Suppressor macrophage treated with lipopolysaccharide for 1 hour (primary cell): ENCODE measurements around the gene CCDC137.
A peak's percentile ranks its signal among the peaks of the same experiment; 100 is the strongest.

Source experiments
- DNase-seq, 3 donors: peaks; one replicate each; pipeline ENCODE4 v3.0.0-alpha.2; 2020 to 2022

The CCDC137 gene

GRCh38 chr17:81652906-81653771 is 13.4 kb upstream of the CCDC137 start:
- no peak for DNase-seq

GRCh38 chr17:81655378-81656117 is 11.0 kb upstream of the CCDC137 start:
- peak; percentile 57 to 77 (median 61) for DNase-seq

- no peak for DNase-seq
Measured at GRCh38 chr17:81656118-81656743, 10.3 kb upstream of the CCDC137 start, which contains the start of gene PDE6G. TSS of gene PDE6G (minus strand) at chr17:81656542. CDS start at chr17:81653305, 3,237 bp downstream.

GRCh38 chr17:81656835-81657234 is 9.7 kb upstream of the CCDC137 start:
- DNase-seq, result no peak

- DNase-seq, result no peak
Measured at GRCh38 chr17:81659038-81659437, 7.5 kb upstream of the CCDC137 start.

- DNase-seq, result no peak
Measured at GRCh38 chr17:81660441-81660840, 6.1 kb upstream of the CCDC137 start.

- no peak for DNase-seq
Measured at GRCh38 chr17:81662002-81662401, 4.5 kb upstream of the CCDC137 start.

- DNase-seq, result peak in 1 of 3 donors; percentile 13
Measured at GRCh38 chr17:81664051-81664470, 2.5 kb upstream of the CCDC137 start.

GRCh38 chr17:81665205-81666091 is 1.1 kb upstream of the CCDC137 start:
- peak in 2 of 3 donors; percentile 23 to 37 for DNase-seq

GRCh38 chr17:81666092-81666341 is 520 bp upstream of the CCDC137 start:
- DNase-seq, result peak; percentile 26 to 39 (median 31)

GRCh38 chr17:81667754-81668153 is 1.2 kb downstream of the CCDC137 start:
- peak in 1 of 3 donors; percentile 34 for DNase-seq

- no peak for DNase-seq
Measured at GRCh38 chr17:81672504-81672903, 6.0 kb downstream of the CCDC137 start.

- DNase-seq, result no peak
Measured at GRCh38 chr17:81672954-81673353, 6.4 kb downstream of the CCDC137 start.

- DNase-seq, result no peak
Measured at GRCh38 chr17:81673561-81674258, 7.2 kb downstream of the CCDC137 start.

- DNase-seq, result peak in 2 of 3 donors; percentile 17 to 27
Measured at GRCh38 chr17:81675515-81676221, 9.1 kb downstream of the CCDC137 start.

GRCh38 chr17:81676906-81677305 is 10.4 kb downstream of the CCDC137 start:
- DNase-seq, result no peak

GRCh38 chr17:81680150-81680549 is 13.6 kb downstream of the CCDC137 start:
- DNase-seq, result no peak

GRCh38 chr17:81681672-81682071 is 15.1 kb downstream of the CCDC137 start:
- DNase-seq, result no peak

GRCh38 chr17:81682565-81683207 is 16.1 kb downstream of the CCDC137 start:
- peak in 2 of 3 donors; percentile 20 to 24 for DNase-seq

- DNase-seq, result peak; percentile 37 to 58 (median 43)
Measured at GRCh38 chr17:81683208-81683583, 16.7 kb downstream of the CCDC137 start.
